IPS DF 19.7 (cell line): ENCODE measurements around the gene SLC37A3.

Source experiments
- DNase-seq: peaks from one replicate; pipeline ENCODE4 v3.0.0-alpha.2; 2013; ENCODE audit warnings: low read depth, low spot score

Gene SLC37A3

GRCh38 chr7:140400381-140400780, 2.1 kb upstream of the SLC37A3 start:
- no peak for DNase-seq

GRCh38 chr7:140398821-140399220, 491 bp upstream of the SLC37A3 start:
- no peak for DNase-seq

DNA sequence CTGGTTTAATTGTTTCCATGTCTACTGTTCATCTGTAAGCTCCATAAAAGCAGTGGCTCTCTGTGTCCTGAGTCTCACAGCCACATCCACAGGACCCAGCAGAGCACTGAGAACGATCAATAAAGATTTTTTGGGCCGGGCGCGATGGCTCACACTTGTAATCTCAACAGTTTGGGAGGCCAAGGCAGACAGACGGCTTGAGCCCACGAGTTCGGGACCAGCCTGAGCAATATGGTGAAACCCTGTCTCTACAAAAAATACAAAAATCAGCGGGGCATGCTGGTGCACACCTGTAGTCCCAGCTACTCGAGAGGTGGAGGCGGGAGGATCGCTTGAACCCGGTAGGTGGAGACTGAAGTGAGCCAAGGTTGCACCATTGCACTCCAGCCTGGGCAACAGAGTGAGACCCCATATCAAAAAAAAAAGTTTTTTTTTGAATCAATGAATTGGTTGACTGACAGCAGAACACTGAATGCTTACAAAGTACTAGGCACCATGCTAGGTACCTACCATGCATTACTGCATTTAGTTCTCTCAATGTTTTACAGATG, 4.5 kb downstream of the SLC37A3 start:
- no peak for DNase-seq

DNA sequence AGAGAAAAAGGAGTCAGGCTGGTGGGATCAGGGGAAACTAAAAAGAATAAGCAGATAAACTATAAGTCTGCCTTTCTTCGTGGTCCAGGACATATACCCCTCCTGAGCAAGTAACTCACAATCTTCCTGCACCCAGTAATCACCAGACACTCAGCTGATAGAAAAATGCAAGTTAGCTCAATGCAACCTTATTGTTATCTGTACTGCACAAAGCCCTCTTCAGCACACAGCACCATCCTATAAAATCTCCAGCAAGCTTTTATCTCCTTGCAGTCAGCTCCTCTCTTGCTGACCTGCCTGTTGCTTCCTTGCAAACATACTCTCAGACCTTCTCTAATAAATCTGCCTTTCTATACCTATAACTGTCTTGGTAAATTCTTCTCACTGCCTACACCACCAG, 6.7 kb downstream of the SLC37A3 start:
- DNase-seq: no peak

GRCh38 chr7:140390466-140391190, 7.7 kb downstream of the SLC37A3 start:
- no peak for DNase-seq

DNA sequence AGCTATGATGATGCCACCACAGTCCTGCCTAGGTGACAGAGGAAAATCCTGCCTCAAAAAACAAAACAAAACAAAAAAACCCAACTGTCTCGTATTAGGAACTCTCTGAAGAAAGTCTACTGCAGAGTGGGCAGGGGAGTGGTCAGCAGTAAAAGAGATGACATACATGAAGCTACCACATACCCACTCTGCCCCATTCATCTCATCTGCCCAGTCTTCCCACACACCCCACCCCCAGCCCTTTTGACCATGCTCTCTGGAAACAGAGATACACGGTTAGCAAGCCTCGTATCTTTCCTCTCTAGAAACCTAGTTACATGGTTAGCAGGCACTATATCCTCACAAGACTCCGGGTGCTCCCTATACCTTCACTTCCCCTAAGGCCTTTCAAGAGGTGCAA, 8.3 kb downstream of the SLC37A3 start:
- no peak for DNase-seq

- DNase-seq: no peak
Observed at GRCh38 chr7:140389445-140389844, 8.9 kb downstream of the SLC37A3 start.

- DNase-seq: no peak
Observed at GRCh38 chr7:140384894-140385545, 13.3 kb downstream of the SLC37A3 start.

- DNase-seq: no peak
Observed at GRCh38 chr7:140383954-140384713, 14.2 kb downstream of the SLC37A3 start.

- no peak for DNase-seq
Observed at GRCh38 chr7:140375892-140376730, 22.2 kb downstream of the SLC37A3 start.

DNA sequence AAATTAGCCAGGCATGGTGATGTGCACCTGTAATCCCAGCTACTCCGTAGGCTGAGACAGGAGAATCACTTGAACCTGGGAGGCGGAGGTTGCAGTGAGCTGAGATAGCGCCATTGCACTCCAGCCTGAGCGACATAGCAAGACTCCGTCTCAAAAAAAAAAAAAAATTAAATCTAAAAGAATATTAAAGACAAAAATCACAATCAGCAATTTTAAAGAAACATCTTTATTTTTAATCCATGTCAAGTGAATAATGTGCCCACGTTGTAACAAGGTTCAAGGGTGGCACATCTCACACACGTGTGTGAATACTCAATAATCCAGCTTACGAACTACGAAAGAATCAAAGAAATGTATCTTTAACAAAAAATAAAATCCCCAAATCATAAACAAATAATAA, 23.0 kb downstream of the SLC37A3 start:
- no peak for DNase-seq

- DNase-seq: no peak
Observed at GRCh38 chr7:140369294-140369693, 29.0 kb downstream of the SLC37A3 start.

- DNase-seq: no peak
Observed at GRCh38 chr7:140367528-140367927, 30.8 kb downstream of the SLC37A3 start.

- DNase-seq: no peak
Observed at GRCh38 chr7:140364819-140365218, 33.5 kb downstream of the SLC37A3 start.

GRCh38 chr7:140360697-140361229, 37.6 kb downstream of the SLC37A3 start:
- DNase-seq: no peak

GRCh38 chr7:140358412-140359051, 39.8 kb downstream of the SLC37A3 start:
- DNase-seq: no peak

GRCh38 chr7:140358024-140358411, 40.3 kb downstream of the SLC37A3 start:
- no peak for DNase-seq

GRCh38 chr7:140350056-140350455, 48.3 kb downstream of the SLC37A3 start:
- DNase-seq: no peak

DNA sequence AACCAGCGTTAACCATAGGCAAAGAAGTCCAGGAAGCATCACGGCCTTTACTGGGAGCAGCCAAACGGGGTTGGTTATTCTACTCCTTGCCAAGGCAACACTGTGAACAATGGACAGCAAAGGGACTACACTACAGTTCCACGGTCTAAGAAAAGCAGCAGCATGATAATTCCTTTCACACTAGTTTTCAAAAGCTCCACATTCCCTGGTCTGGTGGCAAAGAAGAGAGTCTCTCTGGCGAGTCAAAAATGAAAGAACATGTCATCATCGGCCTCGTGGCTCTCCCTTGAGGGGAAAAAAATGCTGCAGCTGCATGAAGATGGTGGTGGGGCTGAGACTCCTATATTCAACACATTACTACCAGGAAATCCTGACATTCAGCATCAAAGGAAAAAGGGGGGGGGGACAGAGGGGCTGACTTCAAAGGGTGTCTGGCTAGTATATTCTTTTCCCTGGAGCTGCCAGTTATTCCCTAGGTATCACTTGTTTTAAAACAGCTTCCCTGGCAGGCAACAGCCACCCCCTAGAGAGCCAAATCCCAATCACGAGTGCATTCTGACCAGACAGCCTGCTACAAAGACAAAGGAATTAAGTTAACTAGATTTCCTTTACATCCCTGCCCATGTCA, 49.1 kb downstream of the SLC37A3 start:
- DNase-seq: no peak

- no peak for DNase-seq
Observed at GRCh38 chr7:140348161-140348849, 50.0 kb downstream of the SLC37A3 start.
